Mesenchymal stem cell (in vitro differentiated cells and primary cell): Measurements from ENCODE around the gene POC1B.
A peak's percentile ranks its signal among the peaks of the same experiment; 100 is the strongest.

Source experiments
- DNase-seq: peaks from one replicate; pipeline ENCODE4 v3.0.0-alpha.2; 2013
- H2AFZ ChIP-seq: one replicate; pipeline ENCODE4 v1.6.1; 2013; ENCODE audit warnings: low read depth, mild to moderate bottlenecking, control low read depth, inconsistent platforms, low read length, moderate library complexity
- H2AK5ac ChIP-seq: 2 replicates; pipeline ENCODE4 v1.6.1; 2013; ENCODE audit warnings: low read length, moderate library complexity, mild to moderate bottlenecking, inconsistent platforms; ENCODE audit not compliant: severe bottlenecking
- H2BK120ac ChIP-seq: one replicate; pipeline ENCODE4 v1.6.1; 2013; ENCODE audit warnings: low read depth, mild to moderate bottlenecking, inconsistent platforms, low read length, moderate library complexity
- H2BK12ac ChIP-seq, 2 experiments: one replicate each; pipeline ENCODE4 v1.6.1; 2013; ENCODE audit warnings: inconsistent platforms in 2 of 2, low read length in 2 of 2, mild to moderate bottlenecking in 2 of 2, moderate library complexity in 2 of 2, control low read depth in 1 of 2
- H2BK15ac ChIP-seq: one replicate; pipeline ENCODE4 v1.6.1; 2013; ENCODE audit warnings: mild to moderate bottlenecking, low read depth, inconsistent platforms; ENCODE audit not compliant: poor library complexity, severe bottlenecking
- H2BK5ac ChIP-seq: 2 replicates; pipeline ENCODE4 v1.6.1; 2013; ENCODE audit warnings: low read depth, mild to moderate bottlenecking, low read length, control low read depth, inconsistent platforms; ENCODE audit not compliant: poor library complexity, severe bottlenecking
- H3K14ac ChIP-seq, 2 experiments: one replicate each; pipeline ENCODE4 v1.6.1; 2013; ENCODE audit warnings: inconsistent platforms in 2 of 2, low read length in 2 of 2, control low read depth in 1 of 2, mild to moderate bottlenecking in 1 of 2, moderate library complexity in 1 of 2
- H3K18ac ChIP-seq, 2 experiments: one replicate each; pipeline ENCODE4 v1.6.1; 2013; ENCODE audit warnings: inconsistent platforms in 2 of 2, low read length in 2 of 2, control low read depth in 1 of 2, low read depth in 1 of 2, mild to moderate bottlenecking in 1 of 2
- H3K23ac ChIP-seq, 2 experiments: one replicate each; pipeline ENCODE4 v1.6.1; 2013; ENCODE audit warnings: inconsistent platforms in 2 of 2, low read length in 2 of 2, mild to moderate bottlenecking in 2 of 2, moderate library complexity in 2 of 2, control low read depth in 1 of 2
- H3K27ac ChIP-seq: 2 replicates; pipeline ENCODE4 v1.5.1; 2013; ENCODE audit warnings: mild to moderate bottlenecking, moderate library complexity, low read length, control low read depth, inconsistent platforms; ENCODE audit not compliant: poor library complexity, severe bottlenecking
- H3K27me3 ChIP-seq, 2 experiments: 2 replicates each; pipeline versions ENCODE4 v1.6.1 to v1.7.0; 2013; ENCODE audit warnings: low read length in 2 of 2, mild to moderate bottlenecking in 2 of 2, moderate library complexity in 2 of 2, control low read depth in 1 of 2, inconsistent platforms in 1 of 2; ENCODE audit not compliant: control insufficient read depth in 1 of 2, insufficient read depth in 1 of 2
- H3K36me3 ChIP-seq, 2 experiments: 2 replicates each; pipeline versions ENCODE4 v1.6.1 to v1.7.0; 2013; ENCODE audit warnings: low read length in 2 of 2, control low read depth in 1 of 2, inconsistent platforms in 1 of 2, low read depth in 1 of 2, mild to moderate bottlenecking in 1 of 2; ENCODE audit not compliant: insufficient read depth in 2 of 2, control insufficient read depth in 1 of 2
- H3K4ac ChIP-seq, 2 experiments: one replicate each; pipeline ENCODE4 v1.6.1; 2013; ENCODE audit warnings: inconsistent platforms in 2 of 2, low read length in 2 of 2, mild to moderate bottlenecking in 2 of 2, moderate library complexity in 2 of 2, control low read depth in 1 of 2, low read depth in 1 of 2
- H3K4me1 ChIP-seq: 2 replicates; pipeline ENCODE4 v1.6.1; 2013; ENCODE audit warnings: low read depth, low read length, control low read depth; ENCODE audit not compliant: control insufficient read depth, insufficient read depth
- H3K4me2 ChIP-seq: 2 replicates; pipeline ENCODE4 v1.6.1; 2013; ENCODE audit warnings: low read length, mild to moderate bottlenecking, inconsistent platforms; ENCODE audit not compliant: poor library complexity, severe bottlenecking
- H3K4me3 ChIP-seq, 2 experiments: 2 replicates each; pipeline versions ENCODE4 v1.5.1 to v1.7.0; 2013; ENCODE audit warnings: low read length in 2 of 2, mild to moderate bottlenecking in 2 of 2, control low read depth in 1 of 2, low read depth in 1 of 2; ENCODE audit not compliant: insufficient read depth in 1 of 2
- H3K79me1 ChIP-seq: replicated peaks from 2 replicates; pipeline ENCODE4 v1.6.1; 2013; ENCODE audit warnings: mild to moderate bottlenecking, control low read depth, low read length, inconsistent platforms; ENCODE audit not compliant: poor library complexity, severe bottlenecking
- H3K9ac ChIP-seq: 2 replicates; pipeline ENCODE4 v1.7.0; 2013; ENCODE audit warnings: mild to moderate bottlenecking, low read length, moderate library complexity
- H3K9me3 ChIP-seq: 2 replicates; pipeline ENCODE4 v1.7.0; 2013; ENCODE audit warnings: mild to moderate bottlenecking, low read length; ENCODE audit not compliant: control insufficient read depth
- H4K8ac ChIP-seq: one replicate; pipeline ENCODE4 v1.6.1; 2013; ENCODE audit warnings: inconsistent platforms, mild to moderate bottlenecking, low read length, moderate library complexity
- H4K91ac ChIP-seq: one replicate; pipeline ENCODE4 v1.6.1; 2013; ENCODE audit warnings: mild to moderate bottlenecking, low read length, inconsistent platforms
- WGBS: methylation state at CpG from one replicate; pipeline ENCODE4 v1.1.7; 2013; ENCODE audit warnings: mixed read lengths; 5-methylcytosine and 5-hydroxymethylcytosine counted together

POC1B gene

GRCh38 chr12:89389755-89390661, 135.8 kb downstream of the POC1B start:
- H3K4me2 ChIP-seq: no peak overlapping the region
- H3K14ac ChIP-seq: no peak overlapping the region
- H3K4me3 ChIP-seq: no peak overlapping the region
- no peak overlapping the region for H2BK15ac ChIP-seq
- H3K23ac ChIP-seq: no peak overlapping the region
- H3K27me3 ChIP-seq: no peaks in the 10 kb centered on the region
- no peak overlapping the region for H3K9ac ChIP-seq
- H2AK5ac ChIP-seq: no peak overlapping the region
- 50% methylated on average over 5 of the region's 6 CpGs for WGBS
- peaks cover 9% of the 10 kb centered on the region for H3K4me1 ChIP-seq
- peak overlapping the region; percentile 21 to 46 for H3K18ac ChIP-seq
- no peak overlapping the region for H4K8ac ChIP-seq
- DNase-seq: peak; percentile 39
- H4K91ac ChIP-seq: no peak overlapping the region
- H2BK12ac ChIP-seq: no peak overlapping the region
- H3K27ac ChIP-seq: peak overlapping the region; percentile 85
- no peak overlapping the region for H2BK5ac ChIP-seq
- H3K9me3 ChIP-seq: no peaks in the 10 kb centered on the region
- H2AFZ ChIP-seq: no peak overlapping the region
- no peak overlapping the region for H2BK120ac ChIP-seq
- H3K4ac ChIP-seq: no peak overlapping the region
- no peaks in the 10 kb centered on the region for H3K79me1 ChIP-seq
- H3K36me3 ChIP-seq: no peaks in the 10 kb centered on the region

GRCh38 chr12:89386138-89386537, 139.7 kb downstream of the POC1B start:
- Histone ChIP-seq H3K9me3 (no peaks in the 10 kb centered on the region), H2AK5ac (peak overlapping the region; percentile 85), H3K4ac (peak overlapping the region in 1 of 2 experiments; percentile 85), H3K4me3 (no peak overlapping the region), H2BK120ac (no peak overlapping the region), H3K18ac (peak overlapping the region; percentile 34 to 38), H3K14ac (peak overlapping the region in 1 of 2 experiments; percentile 33), H3K36me3 (no peaks in the 10 kb centered on the region), H3K9ac (no peak overlapping the region), H4K91ac (no peak overlapping the region), H2AFZ (no peak overlapping the region), H3K4me1 (peaks cover 11% of the 10 kb centered on the region), H2BK15ac (peak overlapping the region; percentile 30), H3K4me2 (no peak overlapping the region), H4K8ac (peak overlapping the region; percentile 48), H2BK5ac (no peak overlapping the region), H3K27ac (no peak overlapping the region), H3K79me1 (no peaks in the 10 kb centered on the region), H3K27me3 (no peaks in the 10 kb centered on the region), H3K23ac (no peak overlapping the region), H2BK12ac (peak overlapping the region in 1 of 2 experiments; percentile 57)
- no peak for DNase-seq
- 96% methylated on average over 3 of the region's 3 CpGs for WGBS

DNA sequence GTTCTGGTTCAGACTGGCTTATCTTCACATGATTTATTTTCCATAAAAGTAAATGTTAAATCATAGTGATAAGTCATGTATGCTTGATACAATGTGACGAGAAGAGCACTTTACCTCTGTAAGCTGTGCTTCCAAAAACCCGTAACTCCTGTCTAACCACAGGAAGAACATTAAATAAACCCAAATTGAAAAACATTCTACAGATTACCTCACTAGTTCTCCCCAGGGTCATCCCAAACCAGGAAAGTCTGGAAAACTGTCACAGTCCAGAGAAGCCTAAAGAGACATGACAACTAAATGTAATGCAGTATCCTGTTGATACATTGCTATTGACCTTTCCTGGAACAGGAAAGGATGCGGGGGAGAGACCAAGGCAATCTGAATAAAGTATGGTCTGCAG, 141.0 kb downstream of the POC1B start:
- no peak overlapping the region for H2BK15ac ChIP-seq
- no peak overlapping the region for H4K91ac ChIP-seq
- no peak overlapping the region for H2BK12ac ChIP-seq
- no peak overlapping the region for H4K8ac ChIP-seq
- H3K9ac ChIP-seq: peak overlapping the region; percentile 63
- no peaks in the 10 kb centered on the region for H3K27me3 ChIP-seq
- peaks cover 7% of the 10 kb centered on the region for H3K4me1 ChIP-seq
- no peak overlapping the region for H2BK120ac ChIP-seq
- no peak overlapping the region for H3K4me2 ChIP-seq
- peak overlapping the region; percentile 85 for H3K27ac ChIP-seq
- no peaks in the 10 kb centered on the region for H3K79me1 ChIP-seq
- H3K4me3 ChIP-seq: peak overlapping the region in 1 of 2 experiments; percentile 48
- H3K4ac ChIP-seq: no peak overlapping the region
- H2BK5ac ChIP-seq: no peak overlapping the region
- H3K14ac ChIP-seq: no peak overlapping the region
- WGBS: 25% methylated on average over 2 of the region's 3 CpGs
- no peaks in the 10 kb centered on the region for H3K36me3 ChIP-seq
- H3K18ac ChIP-seq: no peak overlapping the region
- H3K23ac ChIP-seq: no peak overlapping the region
- no peaks in the 10 kb centered on the region for H3K9me3 ChIP-seq
- DNase-seq: no peak
- H2AK5ac ChIP-seq: no peak overlapping the region
- H2AFZ ChIP-seq: no peak overlapping the region

- Histone ChIP-seq H3K27ac (peak overlapping the region; percentile 85), H4K91ac (peak overlapping the region; percentile 80), H3K4me3 (peak overlapping the region in 1 of 2 experiments; percentile 50), H2AFZ (no peak overlapping the region), H3K14ac (no peak overlapping the region), H3K9me3 (no peaks in the 10 kb centered on the region), H4K8ac (peak overlapping the region; percentile 21), H3K18ac (peak overlapping the region; percentile 58 to 82), H2BK12ac (peak overlapping the region; percentile 11), H2AK5ac (no peak overlapping the region), H3K4me1 (peaks cover 5% of the 10 kb centered on the region), H2BK120ac (peak overlapping the region; percentile 27), H2BK5ac (no peak overlapping the region), H3K27me3 (no peaks in the 10 kb centered on the region), H3K9ac (peak overlapping the region; percentile 63), H2BK15ac (no peak overlapping the region), H3K4me2 (no peak overlapping the region), H3K23ac (no peak overlapping the region), H3K79me1 (no peaks in the 10 kb centered on the region), H3K4ac (peak overlapping the region; percentile 2 to 24), H3K36me3 (no peaks in the 10 kb centered on the region)
- WGBS: 45% methylated on average over 7 of the region's 8 CpGs
- peak; percentile 73 for DNase-seq
Observed at GRCh38 chr12:89384050-89384758, 141.6 kb downstream of the POC1B start.
